Measurements from ENCODE around the gene PVR. TPM values are rescaled to one million over a fixed set of nuclear protein-coding genes. Genes with fewer than 3 reads are reported as not detected.

PVR gene
- total and polyA plus RNA-seq, 9 of the 15 experiments (the other 6 are each of a cell fraction or from before 2014, with no cell fraction given), result 0.89 to 14.5 (median 9.8) TPM

- 31% methylated on average over 10 of the region's 11 CpGs for WGBS (ENCODE audit: insufficient coverage, low coverage, missing lambda C conversion rate)
- peaks cover 19 to 28% of the 10 kb centered on the region in 2 experiments for H3K4me1 ChIP-seq (replicated peaks in 1 of 2; ENCODE audit: control insufficient read depth in 2 of 2, insufficient read depth in 2 of 2, low read length in 2 of 2)
- peak; percentile 69 to 84 (median 72) for DNase-seq (ENCODE audit: extremely low read depth in 1 of 4, low spot score in 3 of 4)
- intact Hi-C loops (cut with micrococcal nuclease), result loop anchor here (1.0 to 10.0 kb wide), 4 partner anchors 33 to 155 kb away; no protein-coding TSS in a partner anchor
- peak overlapping the region; percentile 43; the same call in 1 of the 2 replicates for H3K4me2 ChIP-seq (ENCODE audit: insufficient read depth, low read length)
- H3K79me2 ChIP-seq (ENCODE audit: control insufficient read depth, insufficient read depth, low read length), result no peaks in the 10 kb centered on the region
- POLR2A ChIA-PET, result interaction anchor here (0.6 kb wide), 1 partner anchor 430 kb away, joined by 4 read pairs; the partner anchor contains the start of gene ZNF233
- no peak overlapping the region for H3K27ac ChIP-seq (ENCODE audit: extremely low read depth, low read depth, low read length)
- H3K36me3 ChIP-seq (ENCODE audit: control insufficient read depth, insufficient read depth, low read length), result no peaks in the 10 kb centered on the region
- H2AFZ ChIP-seq (ENCODE audit: low read depth, low read length), result peak overlapping the region; percentile 30; the same call in 1 of the 2 replicates
- no peaks in the 10 kb centered on the region for H3K27me3 ChIP-seq (ENCODE audit: control insufficient read depth in 2 of 2, insufficient read depth in 2 of 2, low read length in 2 of 2)
- peak; percentile 81 for FAIRE-seq
- no TSS peak for BruUV-seq (replicated peaks)
- peak; percentile 90 for ATAC-seq
- H3K4me3 ChIP-seq, result no peak overlapping the region
- H3K9me3 ChIP-seq (replicated peaks; ENCODE audit: control insufficient read depth, insufficient read depth, low read depth, low read length), result no peaks in the 10 kb centered on the region
- H3K9ac ChIP-seq (ENCODE audit: insufficient read depth in 1 of 2, low read depth in 2 of 2, low read length in 2 of 2), result peak overlapping the region in 1 of 2 experiments; percentile 53; a peak in 1 of 4 replicates
- H3K9me1 ChIP-seq (ENCODE audit: control insufficient read depth, insufficient read depth, low read length), result no peaks in the 10 kb centered on the region
- CTCF ChIA-PET (ENCODE audit: low intra/inter-chr PET ratio), result interaction anchor here (0.6 to 1.9 kb wide), 5 partner anchors 34 to 156 kb away, joined by 3 to 20 read pairs (median 7); partner anchors contain the start of gene NECTIN2
- in situ Hi-C loops (cut with MboI), result no loop called here
- no peaks in the 10 kb centered on the region; the same call in 1 of the 2 replicates for H4K20me1 ChIP-seq (replicated peaks; ENCODE audit: control insufficient read depth, insufficient read depth, low read length)
- no peak for TF ChIP-seq MCM3 (IDR thresholded peaks at IDR 0.05)
- TF ChIP-seq NELFE (IDR thresholded peaks at IDR 0.05; ENCODE audit: insufficient read depth, insufficient read length), result no peak
- TF ChIP-seq SFPQ (IDR thresholded peaks at IDR 0.05; ENCODE audit: low read depth, low read length), result no peak
- no peak for TF ChIP-seq ZNF77 (CRISPR knock-in tag; IDR thresholded peaks at IDR 0.05)
- no peak for TF ChIP-seq TBL1XR1 (IDR thresholded peaks at IDR 0.05; ENCODE audit: low read length in 2 of 2)
- no peak for TF ChIP-seq HDGF (IDR thresholded peaks at IDR 0.05)
- TF ChIP-seq ZFP36 (IDR thresholded peaks at IDR 0.05; ENCODE audit: low read depth, low read length, partially characterized antibody), result peak; percentile 94
- peak; percentile 42 for TF ChIP-seq VEZF1 (CRISPR knock-in tag; IDR thresholded peaks at IDR 0.05)
- TF ChIP-seq DACH1 (IDR thresholded peaks at IDR 0.05; ENCODE audit: partially characterized antibody), result no peak
- TF ChIP-seq CSDE1 (IDR thresholded peaks at IDR 0.05), result no peak
- peak; percentile 65 for TF ChIP-seq ZNF436 (CRISPR knock-in tag; IDR thresholded peaks at IDR 0.05)
- TF ChIP-seq ZNF778 (CRISPR knock-in tag; IDR thresholded peaks at IDR 0.05), result no peak
- no peak for TF ChIP-seq MAFK (IDR thresholded peaks at IDR 0.05; ENCODE audit: low read length)
- TF ChIP-seq NR2F6 (CRISPR knock-in tag; IDR thresholded peaks at IDR 0.05), result no peak
- TF ChIP-seq ZNF41 (CRISPR knock-in tag; conservative IDR thresholded peaks at IDR 0.05), result no peak
- TF ChIP-seq NFYB (IDR thresholded peaks at IDR 0.05; ENCODE audit: extremely low read depth, insufficient read length), result no peak
- TF ChIP-seq BRD9 (IDR thresholded peaks at IDR 0.05; ENCODE audit: low read depth, partially characterized antibody), result peak; percentile 67
- TF ChIP-seq MCM2 (IDR thresholded peaks at IDR 0.05; ENCODE audit: low read depth), result no peak
Measured at GRCh38 chr19:44689290-44690130, 45.8 kb downstream of the PVR start.
